Fibroblast of lung (primary cell): ENCODE results near the gene DDX39B. TPM values are rescaled to one million over a fixed set of nuclear protein-coding genes. Genes with fewer than 3 reads are reported as not detected.

Experiments
- DNase-seq, 2 donors: peaks; one replicate each; pipeline versions ENCODE4 v3.0.0 to v3.0.0-alpha.2; 2010; ENCODE audit warnings: low read depth in 2 of 2
- H2AFZ ChIP-seq: 2 replicates; pipeline ENCODE4 v1.5.1; 2012; ENCODE audit warnings: low read length, control low read depth, inconsistent platforms
- H3K27ac ChIP-seq: 2 replicates; pipeline ENCODE4 v1.5.1; 2011; ENCODE audit warnings: low read length, control low read depth; ENCODE audit not compliant: insufficient read depth
- H3K27me3 ChIP-seq: 2 replicates; pipeline ENCODE4 v1.5.1; 2011; ENCODE audit warnings: mild to moderate bottlenecking, low read length; ENCODE audit not compliant: control insufficient read depth, insufficient read depth
- H3K36me3 ChIP-seq: 2 replicates; pipeline ENCODE4 v1.5.1; 2011; ENCODE audit warnings: low read length; ENCODE audit not compliant: control insufficient read depth, insufficient read depth
- H3K4me1 ChIP-seq: 2 replicates; pipeline ENCODE4 v1.5.1; 2011; ENCODE audit warnings: low read length; ENCODE audit not compliant: control insufficient read depth, insufficient read depth; ENCODE audit errors: extremely low read depth
- H3K4me2 ChIP-seq: 2 replicates; pipeline ENCODE4 v1.5.1; 2011; ENCODE audit warnings: low read length, control low read depth; ENCODE audit not compliant: insufficient read depth; ENCODE audit errors: extremely low read depth
- H3K4me3 ChIP-seq, 4 experiments: fragments of 200-600 bp in 1 of 4; sonication (generic) in 1 of 4; replicated peaks in 1 of 4; 2 replicates each; pipeline ENCODE4 v1.5.1; 2011 to 2016; ENCODE audit warnings: low read length in 4 of 4, low read depth in 3 of 4, mild to moderate bottlenecking in 3 of 4, control low read depth in 2 of 4, inconsistent platforms in 1 of 4, mixed read lengths in 1 of 4; ENCODE audit not compliant: insufficient read depth in 1 of 4; ENCODE audit errors: control extremely low read depth in 1 of 4
- H3K79me2 ChIP-seq: 2 replicates; pipeline ENCODE4 v1.5.1; 2012; ENCODE audit warnings: mild to moderate bottlenecking, low read length, inconsistent platforms; ENCODE audit not compliant: control insufficient read depth, insufficient read depth
- H3K9ac ChIP-seq: 2 replicates; pipeline ENCODE4 v1.5.1; 2011; ENCODE audit warnings: mild to moderate bottlenecking, low read length, control low read depth; ENCODE audit not compliant: insufficient read depth
- H3K9me3 ChIP-seq: 2 replicates; pipeline ENCODE4 v1.5.1; 2012; ENCODE audit warnings: low read depth, low read length; ENCODE audit not compliant: control insufficient read depth, insufficient read depth
- H4K20me1 ChIP-seq: 2 replicates; pipeline ENCODE4 v1.5.1; 2011; ENCODE audit warnings: low read length; ENCODE audit not compliant: control insufficient read depth, insufficient read depth; ENCODE audit errors: extremely low read depth
- CTCF ChIP-seq, 2 donors: IDR thresholded peaks in 1 of 2; conservative IDR thresholded peaks in 1 of 2; 1 replicate in 1 of 2; 2 replicates in 1 of 2; pipeline ENCODE4 v1.5.1; 2011 to 2012; ENCODE audit warnings: low read length in 2 of 2, control low read depth in 1 of 2, inconsistent platforms in 1 of 2, low read depth in 1 of 2, mild to moderate bottlenecking in 1 of 2
- EZH2 ChIP-seq: IDR thresholded peaks from 2 replicates; pipeline ENCODE4 v1.5.1; 2012; ENCODE audit warnings: low read length, control low read depth, mild to moderate bottlenecking; ENCODE audit errors: missing control alignments
- polyA plus RNA-seq, 2 donors: library from polyadenylated mRNA; depleted of rRNA in 1 of 2; stranded (reverse) in 1 of 2; unstranded in 1 of 2; fragments of >200 nt; gene quantifications; 2 replicates each; pipeline ENCODE4 v1.2.1, GENCODE V29; 2011 to 2012; ENCODE audit warnings: missing spikeins in 1 of 2
- total RNA-seq: library from RNA; depleted of rRNA; stranded (reverse); fragments of >200 nt; gene quantifications from 2 replicates; pipeline ENCODE4 v1.2.1, GENCODE V29; 2014

DDX39B gene
- total and polyA plus RNA-seq, 2 donors (not counting 1 experiment from before 2014, with no cell fraction given), result 323 to 370 TPM

GRCh38 chr6:31585491-31585890, 43.7 kb upstream of the DDX39B start:
- DNase-seq, result no peak
- H3K27ac ChIP-seq, result no peak overlapping the region
- TF ChIP-seq EZH2, result no peak
- TF ChIP-seq CTCF (conservative IDR thresholded peaks at IDR 0.05 in 1 of 2, IDR thresholded peaks at IDR 0.05 in 1 of 2; ENCODE audit: low read depth in 1 of 2, low read length in 2 of 2), result peak; percentile 20 to 36

GRCh38 chr6:31582230-31582643, 40.4 kb upstream of the DDX39B start, which contains the start of gene LTB:
TSS of gene LTB (minus strand) at chr6:31582424. CDS start at chr6:31582417, 7 bp downstream.
- H3K27ac ChIP-seq, result no peak within 1 kb of the TSS
- H3K9ac ChIP-seq, result peak within 1 kb of the TSS; percentile 70
- no peak for DNase-seq
- H3K4me1 ChIP-seq, result no peaks in the 10 kb centered on the region
- H3K79me2 ChIP-seq, result no peaks in the 10 kb centered on the region
- peaks cover 5% of the 10 kb centered on the region for H3K27me3 ChIP-seq
- H3K4me3 ChIP-seq, result peak within 1 kb of the TSS; percentile 74 to 89 (median 82)
- TF ChIP-seq EZH2, result no peak
- no peak for TF ChIP-seq CTCF (conservative IDR thresholded peaks at IDR 0.05 in 1 of 2, IDR thresholded peaks at IDR 0.05 in 1 of 2; ENCODE audit: low read depth in 1 of 2, low read length in 2 of 2)
- H2AFZ ChIP-seq, result peak within 1 kb of the TSS; percentile 97
- no peaks in the 10 kb centered on the region for H3K9me3 ChIP-seq
- H3K36me3 ChIP-seq, result no peaks in the 10 kb centered on the region
- H3K4me2 ChIP-seq, result peak within 1 kb of the TSS; percentile 99
- H4K20me1 ChIP-seq, result no peaks in the 10 kb centered on the region

More at GRCh38 chr6:31585491-31585890, 43.7 kb upstream of the DDX39B start:
- Histone ChIP-seq H3K4me1 (no peaks in the 10 kb centered on the region), H4K20me1 (no peaks in the 10 kb centered on the region), H3K79me2 (no peaks in the 10 kb centered on the region), H3K4me2 (no peak overlapping the region), H3K4me3 (no peak overlapping the region), H3K27me3 (peaks cover 4% of the 10 kb centered on the region), H3K9me3 (no peaks in the 10 kb centered on the region), H2AFZ (no peak overlapping the region), H3K9ac (no peak overlapping the region), H3K36me3 (no peaks in the 10 kb centered on the region)

GRCh38 chr6:31581434-31582229, 39.8 kb upstream of the DDX39B start:
- Histone ChIP-seq H4K20me1 (no peaks in the 10 kb centered on the region), H3K9ac (peak overlapping the region; percentile 70), H2AFZ (peak overlapping the region; percentile 97), H3K4me3 (peak overlapping the region; percentile 74 to 89 (median 82)), H3K9me3 (no peaks in the 10 kb centered on the region), H3K79me2 (no peaks in the 10 kb centered on the region), H3K27ac (no peak overlapping the region), H3K4me1 (no peaks in the 10 kb centered on the region), H3K27me3 (peaks cover 9% of the 10 kb centered on the region), H3K36me3 (no peaks in the 10 kb centered on the region), H3K4me2 (peak overlapping the region; percentile 99)
- TF ChIP-seq EZH2 (peak; percentile 16), CTCF (conservative IDR thresholded peaks at IDR 0.05 in 1 of 2, IDR thresholded peaks at IDR 0.05 in 1 of 2; ENCODE audit: low read depth in 1 of 2, low read length in 2 of 2) (no peak)
- DNase-seq, result no peak
